ENCODE data around the gene RTL5. TPM values are rescaled to one million over a fixed set of nuclear protein-coding genes. Genes with fewer than 3 reads are reported as not detected.
"Not testable (repeated sequence)": the region's sequence is repeated elsewhere in the genome, so short reads cannot be mapped to it uniquely, and the experiment has no call there.

Gene RTL5
- 10.3 TPM for polyA plus RNA-seq (ENCODE audit: insufficient read length)

GRCh38 chrX:72131317-72132294 is at the start of gene RTL5:
TSS of gene RTL5 (minus strand) at chrX:72131915.
- peak; percentile 88 for DNase-seq

- DNase-seq: no peak
These were observed 48.8 kb upstream of the RTL5 start for GRCh38 chrX:72180539-72180938.

GRCh38 chrX:72176981-72177380 is 45.3 kb upstream of the RTL5 start:
- DNase-seq: peak; percentile 33

GRCh38 chrX:72176289-72176688 is 44.6 kb upstream of the RTL5 start:
- DNase-seq: not testable (repeated sequence)

GRCh38 chrX:72169008-72169728 is 37.5 kb upstream of the RTL5 start:
- no peak for DNase-seq

- no peak for DNase-seq
These were observed 33.8 kb upstream of the RTL5 start for GRCh38 chrX:72165551-72165950.

- DNase-seq: no peak
These were observed 28.1 kb upstream of the RTL5 start for GRCh38 chrX:72159769-72160168.

GRCh38 chrX:72158773-72159172 is 27.1 kb upstream of the RTL5 start:
- DNase-seq: no peak

- no peak for DNase-seq
These were observed 14.8 kb upstream of the RTL5 start for GRCh38 chrX:72146527-72146926.

GRCh38 chrX:72145181-72145580 is 13.5 kb upstream of the RTL5 start:
- DNase-seq: no peak

- no peak for DNase-seq
These were observed 11.8 kb upstream of the RTL5 start for GRCh38 chrX:72143609-72143907.

GRCh38 chrX:72142794-72143608 is 11.3 kb upstream of the RTL5 start:
- no peak for DNase-seq

GRCh38 chrX:72142094-72142793 is 10.5 kb upstream of the RTL5 start:
- DNase-seq: peak; percentile 67

- DNase-seq: no peak
These were observed 9.8 kb upstream of the RTL5 start for GRCh38 chrX:72141372-72142004.

- DNase-seq: no peak
These were observed 7.8 kb upstream of the RTL5 start for GRCh38 chrX:72139538-72139937.

- DNase-seq: no peak
These were observed 6.3 kb upstream of the RTL5 start for GRCh38 chrX:72137846-72138495.

- no peak for DNase-seq
These were observed 2.3 kb upstream of the RTL5 start for GRCh38 chrX:72133851-72134546.

GRCh38 chrX:72132456-72132855 is 741 bp upstream of the RTL5 start:
- no peak for DNase-seq

GRCh38 chrX:72130762-72131250 is 909 bp downstream of the RTL5 start:
- DNase-seq: no peak

GRCh38 chrX:72130156-72130761 is 1.5 kb downstream of the RTL5 start:
- DNase-seq: no peak

Data from hindlimb muscle (tissue), 1 donor.